HUES6 (cell line): Measurements from ENCODE around the gene AMPD3.

Experiments used
- H3K27ac ChIP-seq: 2 replicates; pipeline ENCODE4 v1.7.0; 2013; ENCODE audit warnings: low read depth, mild to moderate bottlenecking, low read length, inconsistent platforms
- H3K27me3 ChIP-seq: 2 replicates; pipeline ENCODE4 v1.6.1; 2013; ENCODE audit warnings: low read length; ENCODE audit not compliant: control insufficient read depth, insufficient read depth
- H3K36me3 ChIP-seq: 2 replicates; pipeline ENCODE4 v1.6.1; 2013; ENCODE audit warnings: low read length; ENCODE audit not compliant: control insufficient read depth, insufficient read depth
- H3K4me1 ChIP-seq: 2 replicates; pipeline ENCODE4 v1.6.1; 2013; ENCODE audit warnings: low read length; ENCODE audit not compliant: control insufficient read depth, insufficient read depth
- H3K4me3 ChIP-seq: 2 replicates; pipeline ENCODE4 v1.5.1; 2013; ENCODE audit warnings: low read depth, low read length
- H3K9ac ChIP-seq: one replicate; pipeline ENCODE4 v1.6.1; 2013; ENCODE audit warnings: mild to moderate bottlenecking, low read length
- H3K9me3 ChIP-seq: 2 replicates; pipeline ENCODE4 v1.6.1; 2013; ENCODE audit warnings: low read depth, low read length; ENCODE audit not compliant: control insufficient read depth, insufficient read depth

Gene AMPD3

DNA sequence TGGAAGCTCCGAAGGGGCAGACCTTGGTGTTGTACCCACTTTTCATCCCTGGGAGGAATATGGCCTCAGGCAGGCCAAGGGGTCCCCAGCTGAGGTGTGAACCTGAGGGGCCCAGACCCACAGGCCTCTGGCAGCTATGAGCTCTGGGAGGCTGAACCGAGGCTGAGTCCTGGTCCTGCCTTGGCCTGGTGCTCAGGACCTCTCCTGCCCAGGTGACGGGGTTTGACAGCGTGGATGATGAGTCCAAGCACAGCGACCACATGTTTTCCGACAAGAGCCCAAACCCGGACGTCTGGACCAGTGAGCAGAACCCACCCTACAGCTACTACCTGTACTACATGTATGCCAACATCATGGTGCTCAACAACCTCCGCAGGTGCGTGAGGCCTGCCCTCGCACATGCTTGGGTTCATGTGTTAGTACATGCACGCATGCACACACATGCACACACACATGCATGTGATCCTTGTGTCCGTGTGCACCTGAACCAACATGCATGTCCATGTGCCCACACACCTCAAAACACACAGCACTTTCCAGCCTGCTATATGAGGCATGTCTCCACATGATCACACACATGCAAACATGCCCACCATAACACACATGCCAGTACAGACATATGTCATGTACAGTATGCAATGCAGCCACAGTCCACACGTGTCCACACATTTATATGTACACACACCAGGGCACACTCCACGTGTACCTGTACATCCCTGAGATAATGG is 45.0 kb downstream of the AMPD3 start:
- H3K9me3 ChIP-seq, result no peaks in the 10 kb centered on the region
- peaks cover 11% of the 10 kb centered on the region for H3K36me3 ChIP-seq
- H3K27ac ChIP-seq, result no peak overlapping the region
- no peak overlapping the region for H3K4me3 ChIP-seq
- no peaks in the 10 kb centered on the region for H3K27me3 ChIP-seq
- no peaks in the 10 kb centered on the region for H3K4me1 ChIP-seq
- H3K9ac ChIP-seq, result no peak overlapping the region

DNA sequence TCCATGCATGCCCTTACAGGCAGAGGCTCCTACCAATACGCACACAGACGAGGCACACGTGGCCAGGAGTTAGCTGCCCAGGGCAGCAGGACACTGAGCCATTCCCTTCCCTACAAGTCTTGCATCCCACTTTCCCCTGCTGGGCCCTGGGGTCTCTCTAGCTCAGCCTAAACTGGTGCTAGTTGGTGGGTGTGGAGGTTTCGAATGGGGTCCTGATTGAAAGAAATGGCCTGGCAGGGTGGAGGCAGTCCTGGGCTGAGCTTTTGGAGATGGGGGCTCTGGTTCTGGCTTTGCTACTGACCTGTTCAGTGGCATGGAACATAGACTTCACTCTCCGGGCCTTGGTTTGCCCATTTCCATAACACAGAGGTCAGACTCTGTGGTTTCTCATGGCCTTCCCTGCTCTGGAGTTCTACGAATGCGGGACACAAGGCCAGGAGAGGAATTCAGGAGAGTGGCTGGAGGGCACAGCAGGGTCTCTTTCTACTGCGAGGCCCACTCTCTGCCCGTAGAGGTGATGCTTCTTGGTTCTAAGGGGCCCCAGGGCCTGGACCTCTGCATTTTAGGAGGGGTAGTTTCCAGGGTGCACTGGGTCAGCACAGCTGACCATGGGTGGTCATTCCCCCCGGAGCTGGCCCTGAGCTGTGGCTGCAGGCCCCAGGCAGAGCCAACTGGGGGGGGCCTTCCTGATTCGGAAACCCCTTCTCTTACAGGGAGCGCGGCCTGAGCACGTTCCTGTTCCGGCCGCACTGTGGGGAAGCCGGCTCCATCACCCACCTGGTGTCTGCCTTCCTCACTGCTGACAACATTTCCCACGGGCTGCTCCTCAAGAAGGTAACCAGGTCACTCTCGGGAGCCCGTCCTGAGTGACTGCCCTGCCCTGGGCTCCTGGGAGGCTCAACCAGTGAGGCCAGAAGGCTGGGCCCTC is 46.0 kb downstream of the AMPD3 start:
- H3K27ac ChIP-seq, result no peak overlapping the region
- no peak overlapping the region for H3K9ac ChIP-seq
- no peaks in the 10 kb centered on the region for H3K9me3 ChIP-seq
- H3K27me3 ChIP-seq, result no peaks in the 10 kb centered on the region
- H3K4me1 ChIP-seq, result no peaks in the 10 kb centered on the region
- peaks cover 6% of the 10 kb centered on the region for H3K36me3 ChIP-seq
- no peak overlapping the region for H3K4me3 ChIP-seq

DNA sequence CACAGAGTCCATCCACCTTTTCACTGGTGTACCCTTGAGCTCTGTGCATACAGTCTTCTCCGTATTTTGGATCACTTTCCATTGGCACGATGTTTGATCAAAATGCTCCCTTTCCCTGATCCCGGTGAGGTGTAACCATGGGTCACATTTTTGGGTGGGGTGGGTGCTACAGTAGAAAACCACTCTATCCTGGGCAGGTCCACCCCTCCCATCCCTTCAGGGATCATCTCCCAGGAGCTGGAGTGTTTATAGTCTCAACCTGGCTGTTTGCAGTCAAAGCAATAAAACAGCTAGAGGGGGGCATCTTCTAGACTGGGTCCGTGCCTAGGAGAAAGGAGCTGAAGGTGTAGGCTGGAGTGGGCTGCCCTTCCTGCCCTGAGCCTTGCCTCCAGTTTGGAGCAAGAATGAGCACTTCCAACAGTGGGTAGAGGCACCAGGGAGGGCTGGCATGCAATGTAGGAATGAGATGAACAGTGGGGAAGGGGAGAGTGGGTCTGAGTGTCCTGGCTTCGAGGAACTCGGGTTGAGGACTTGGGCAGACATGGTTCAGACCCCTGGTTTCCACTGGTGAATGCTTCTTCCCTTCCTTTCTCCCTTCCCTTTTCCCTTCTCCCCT is 47.1 kb downstream of the AMPD3 start:
- no peak overlapping the region for H3K9ac ChIP-seq
- H3K4me3 ChIP-seq, result no peak overlapping the region
- no peaks in the 10 kb centered on the region for H3K27me3 ChIP-seq
- no peaks in the 10 kb centered on the region for H3K4me1 ChIP-seq
- H3K36me3 ChIP-seq, result peaks cover 6% of the 10 kb centered on the region
- H3K9me3 ChIP-seq, result no peaks in the 10 kb centered on the region
- H3K27ac ChIP-seq, result no peak overlapping the region

DNA sequence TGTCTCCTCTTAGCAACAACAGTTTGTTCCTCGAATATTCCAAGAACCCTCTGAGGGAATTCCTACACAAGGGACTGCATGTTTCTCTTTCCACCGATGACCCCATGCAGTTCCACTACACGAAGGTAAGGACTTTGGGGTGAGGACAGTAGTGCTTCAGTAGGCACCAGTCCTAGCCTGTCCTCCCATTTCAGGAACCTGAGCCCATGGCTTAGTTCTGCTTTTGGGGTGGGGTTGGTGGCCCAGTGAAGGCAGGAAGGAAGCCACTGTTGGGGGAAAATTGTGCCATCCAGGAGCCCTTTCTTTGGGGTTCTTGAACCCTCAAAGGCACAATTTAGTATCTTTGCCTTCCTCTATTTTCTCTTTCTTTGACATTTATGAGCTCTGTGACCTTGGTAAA is 47.7 kb downstream of the AMPD3 start:
- H3K27ac ChIP-seq, result no peak overlapping the region
- no peak overlapping the region for H3K9ac ChIP-seq
- H3K4me1 ChIP-seq, result no peaks in the 10 kb centered on the region
- no peaks in the 10 kb centered on the region for H3K9me3 ChIP-seq
- no peaks in the 10 kb centered on the region for H3K27me3 ChIP-seq
- peaks cover 6% of the 10 kb centered on the region for H3K36me3 ChIP-seq
- no peak overlapping the region for H3K4me3 ChIP-seq

DNA sequence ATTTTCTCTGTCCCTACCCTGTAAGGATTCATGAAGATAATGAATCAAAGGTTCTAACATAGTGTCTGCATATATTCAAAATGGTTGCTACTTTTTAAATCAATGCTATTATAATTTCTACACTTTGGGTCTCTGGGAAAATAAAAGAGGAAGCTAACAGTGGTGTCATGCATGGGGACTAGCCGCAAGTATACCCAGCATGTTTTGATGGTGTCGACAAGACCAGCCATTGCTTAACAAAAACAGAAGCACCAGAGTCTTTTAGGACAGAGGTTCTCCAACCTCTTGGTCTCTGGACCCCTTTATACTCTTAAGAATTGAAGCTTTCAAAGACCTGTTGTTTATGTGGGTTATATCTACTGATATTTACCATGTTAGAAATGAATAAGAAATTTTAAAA is 48.2 kb downstream of the AMPD3 start:
- Histone ChIP-seq H3K36me3 (peaks cover 6% of the 10 kb centered on the region), H3K4me1 (no peaks in the 10 kb centered on the region), H3K9ac (no peak overlapping the region), H3K27ac (no peak overlapping the region), H3K9me3 (no peaks in the 10 kb centered on the region), H3K4me3 (no peak overlapping the region), H3K27me3 (no peaks in the 10 kb centered on the region)

DNA sequence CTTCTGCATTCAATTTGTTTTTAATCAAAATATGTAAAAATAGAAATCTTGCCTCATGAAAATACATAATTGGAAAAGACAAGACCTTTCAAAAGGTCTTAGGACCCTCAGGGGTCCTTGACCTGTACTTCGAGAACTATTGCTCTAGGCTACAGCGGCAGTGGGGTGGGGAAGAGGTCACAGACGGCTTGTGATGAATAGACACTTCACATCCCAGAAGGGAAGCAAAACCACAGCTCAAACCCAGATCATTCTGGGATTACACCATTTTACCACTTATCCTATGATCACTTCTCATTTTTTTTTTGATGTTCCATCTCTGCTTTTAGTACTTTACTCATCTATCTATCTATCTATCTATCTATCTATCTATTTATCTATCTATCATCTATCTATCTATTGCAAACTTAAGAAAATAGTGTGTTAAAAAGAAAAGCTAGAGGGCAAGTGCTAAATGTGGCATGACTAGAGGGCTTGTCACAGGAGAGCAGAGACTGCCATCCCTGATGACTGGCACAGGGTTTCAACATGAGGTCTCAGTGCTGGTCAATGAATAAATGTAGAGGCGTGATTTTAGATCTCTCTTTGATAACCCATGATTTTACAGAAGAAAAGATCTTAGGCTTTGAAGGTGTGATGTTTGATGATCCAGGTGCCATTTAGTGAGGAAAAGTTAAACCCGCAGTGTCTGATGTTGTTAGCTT is 48.9 kb downstream of the AMPD3 start:
- no peak overlapping the region for H3K9ac ChIP-seq
- no peak overlapping the region for H3K4me3 ChIP-seq
- H3K4me1 ChIP-seq, result no peaks in the 10 kb centered on the region
- H3K9me3 ChIP-seq, result no peaks in the 10 kb centered on the region
- H3K27ac ChIP-seq, result no peak overlapping the region
- no peaks in the 10 kb centered on the region for H3K27me3 ChIP-seq
- peaks cover 6% of the 10 kb centered on the region for H3K36me3 ChIP-seq

DNA sequence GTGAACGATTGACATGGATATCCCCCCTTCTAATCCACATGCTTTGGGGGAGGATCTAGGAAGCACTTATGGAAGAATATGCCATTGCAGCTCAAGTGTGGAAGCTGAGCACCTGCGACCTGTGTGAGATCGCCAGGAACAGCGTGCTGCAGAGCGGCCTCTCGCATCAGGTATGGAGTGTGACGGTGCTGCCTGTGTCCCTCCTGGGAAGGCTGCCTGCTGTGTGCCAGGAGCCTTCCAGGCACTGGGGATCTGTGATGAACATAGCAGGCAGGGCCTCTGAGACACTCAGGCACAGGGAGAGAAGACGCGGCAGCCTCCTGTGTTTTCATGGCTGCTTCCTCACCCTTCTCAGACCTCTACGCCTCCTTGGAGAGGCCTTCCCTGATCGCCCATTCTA is 49.4 kb downstream of the AMPD3 start:
- Histone ChIP-seq H3K36me3 (peaks cover 6% of the 10 kb centered on the region), H3K9me3 (no peaks in the 10 kb centered on the region), H3K27ac (no peak overlapping the region), H3K4me1 (no peaks in the 10 kb centered on the region), H3K9ac (no peak overlapping the region), H3K27me3 (no peaks in the 10 kb centered on the region), H3K4me3 (no peak overlapping the region)

DNA sequence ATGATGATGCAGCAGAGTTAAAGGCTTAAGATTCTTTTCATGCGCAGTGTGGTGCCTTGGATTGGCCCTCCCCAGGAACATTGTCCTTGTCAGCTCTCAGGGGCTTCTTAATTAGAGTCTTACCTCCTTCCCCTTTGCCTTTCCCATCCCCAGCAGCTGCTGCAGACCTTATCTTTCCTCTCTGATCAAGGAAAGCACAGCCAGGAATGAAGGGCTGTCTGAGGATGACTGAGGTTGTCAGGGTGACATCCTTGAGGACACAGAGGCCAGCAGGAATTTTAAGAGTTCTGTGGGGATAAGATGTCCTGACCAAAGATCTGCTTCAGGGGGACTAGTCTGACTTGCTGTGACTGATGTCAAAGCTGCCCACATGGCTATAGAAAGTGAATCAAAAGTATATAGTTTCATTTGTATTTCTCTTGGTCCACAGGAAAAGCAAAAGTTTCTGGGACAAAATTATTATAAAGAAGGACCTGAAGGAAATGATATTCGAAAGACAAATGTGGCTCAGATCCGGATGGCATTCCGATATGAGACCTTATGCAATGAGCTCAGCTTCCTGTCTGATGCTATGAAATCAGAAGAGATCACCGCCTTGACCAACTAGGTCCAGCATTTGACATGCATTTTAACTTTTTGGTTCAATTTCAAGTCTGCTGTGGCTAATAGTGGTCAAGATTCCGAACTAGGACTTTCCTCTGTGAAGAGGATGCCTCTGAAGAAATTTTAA is 50.4 kb downstream of the AMPD3 start:
- Histone ChIP-seq H3K27ac (no peak overlapping the region), H3K4me1 (no peaks in the 10 kb centered on the region), H3K4me3 (no peak overlapping the region), H3K27me3 (no peaks in the 10 kb centered on the region), H3K36me3 (peaks cover under 1% of the 10 kb centered on the region), H3K9me3 (no peaks in the 10 kb centered on the region), H3K9ac (no peak overlapping the region)

DNA sequence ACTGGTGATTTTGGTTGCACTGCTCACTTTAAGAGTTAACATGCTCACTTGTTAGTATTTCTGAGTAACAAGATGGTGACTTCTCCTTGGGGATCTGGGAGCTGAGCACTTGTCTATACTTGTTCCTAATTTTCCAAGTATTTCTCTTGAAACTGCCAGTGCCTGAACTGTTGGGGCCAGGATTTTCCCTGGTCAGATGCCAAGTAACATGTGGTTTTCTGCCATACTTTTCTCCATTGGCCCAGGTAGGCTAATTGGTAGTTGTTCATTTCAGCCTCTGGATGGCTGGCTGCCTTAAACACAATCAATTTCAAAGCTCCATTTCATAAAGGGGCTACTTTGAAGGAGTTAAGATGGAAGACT is 50.9 kb downstream of the AMPD3 start:
- Histone ChIP-seq H3K9ac (no peak overlapping the region), H3K27ac (no peak overlapping the region), H3K36me3 (no peaks in the 10 kb centered on the region; the same call in none of the 2 replicates), H3K4me1 (no peaks in the 10 kb centered on the region), H3K27me3 (no peaks in the 10 kb centered on the region), H3K9me3 (no peaks in the 10 kb centered on the region), H3K4me3 (no peak overlapping the region)

DNA sequence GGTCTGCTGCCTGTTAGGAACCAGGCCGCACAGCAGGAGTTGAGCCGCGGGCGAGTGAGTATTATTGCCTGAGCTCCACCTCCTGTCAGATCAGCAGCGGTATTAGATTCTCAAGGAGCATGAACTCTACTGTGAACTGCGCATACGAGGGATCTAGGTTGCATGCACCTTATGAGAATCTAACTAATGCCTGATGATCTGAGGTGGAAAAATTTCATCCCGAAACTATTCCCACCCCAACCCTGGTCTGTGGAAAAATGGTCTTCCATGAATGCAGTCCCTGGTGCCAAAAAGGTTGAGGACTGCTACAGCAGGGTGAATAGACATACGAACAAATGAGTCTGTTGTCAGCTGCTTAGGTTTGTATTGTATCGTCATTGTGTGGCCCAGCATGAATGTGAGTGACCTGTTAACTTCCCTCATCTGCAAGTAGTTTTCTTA is 56.1 kb downstream of the AMPD3 start:
- H3K36me3 ChIP-seq, result no peaks in the 10 kb centered on the region
- peak overlapping the region; percentile 29; the same call in 1 of the 2 replicates for H3K4me3 ChIP-seq
- H3K4me1 ChIP-seq, result no peaks in the 10 kb centered on the region; the same call in none of the 2 replicates
- no peak overlapping the region for H3K27ac ChIP-seq
- H3K9ac ChIP-seq, result no peak overlapping the region
- no peaks in the 10 kb centered on the region for H3K27me3 ChIP-seq
- H3K9me3 ChIP-seq, result no peaks in the 10 kb centered on the region
